Mammary microvascular endothelial cell (primary cell): ENCODE results near the gene ZNF837. TPM values are rescaled to one million over a fixed set of nuclear protein-coding genes. Genes with fewer than 3 reads are reported as not detected.

Experiments
- total RNA-seq: library from RNA; depleted of rRNA; stranded (reverse); fragments of >200 nt; gene quantifications from 2 replicates; pipeline ENCODE4 v1.2.3, GENCODE V29; 2015

Gene ZNF837
- total RNA-seq = 1.5 and 2.1 TPM in 2 replicates

DNA sequence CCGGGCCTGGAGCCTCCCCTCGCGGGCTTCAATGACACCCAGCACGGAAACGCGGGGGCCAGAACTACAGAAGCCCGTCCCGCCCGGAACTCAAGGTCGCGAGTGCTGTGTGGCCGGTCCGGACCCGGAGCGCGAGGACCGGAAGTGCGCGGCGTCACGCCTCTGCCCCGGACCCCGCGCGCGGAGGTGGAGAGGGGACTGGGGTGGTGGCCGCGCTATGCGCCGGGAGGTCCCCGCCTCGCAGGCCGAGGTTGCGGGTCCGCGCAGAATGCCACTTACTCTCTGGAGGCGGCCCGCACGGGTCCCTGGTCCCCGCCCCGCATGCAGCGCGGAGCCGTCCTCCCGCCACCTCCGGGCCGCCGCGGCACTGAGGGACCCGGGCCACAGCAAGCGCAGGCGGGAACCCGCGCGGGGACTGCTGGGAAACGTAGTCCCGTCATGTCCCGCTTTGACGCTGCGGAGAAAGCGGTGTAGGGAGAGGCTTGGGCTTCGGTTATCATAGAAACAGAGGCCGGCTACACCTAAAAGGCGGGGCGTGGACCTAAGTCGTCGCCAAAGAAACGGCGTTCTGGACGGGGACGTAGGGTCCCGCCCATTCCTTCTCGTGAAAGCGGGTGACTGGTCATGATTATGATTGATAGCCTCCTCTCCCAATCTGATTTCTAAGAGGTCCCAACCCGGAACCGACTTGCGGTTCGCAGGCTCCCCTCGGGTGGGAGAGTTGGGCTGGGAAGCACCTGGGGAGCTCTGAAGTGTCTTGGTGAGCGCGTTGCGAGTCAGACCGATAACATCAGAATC is at the start of gene ZNF837:
ZNF837 (minus strand) TSS at position 369 of the 798 bp plus-strand sequence. CDS start 11,698 bp downstream, outside the sequence.

DNA sequence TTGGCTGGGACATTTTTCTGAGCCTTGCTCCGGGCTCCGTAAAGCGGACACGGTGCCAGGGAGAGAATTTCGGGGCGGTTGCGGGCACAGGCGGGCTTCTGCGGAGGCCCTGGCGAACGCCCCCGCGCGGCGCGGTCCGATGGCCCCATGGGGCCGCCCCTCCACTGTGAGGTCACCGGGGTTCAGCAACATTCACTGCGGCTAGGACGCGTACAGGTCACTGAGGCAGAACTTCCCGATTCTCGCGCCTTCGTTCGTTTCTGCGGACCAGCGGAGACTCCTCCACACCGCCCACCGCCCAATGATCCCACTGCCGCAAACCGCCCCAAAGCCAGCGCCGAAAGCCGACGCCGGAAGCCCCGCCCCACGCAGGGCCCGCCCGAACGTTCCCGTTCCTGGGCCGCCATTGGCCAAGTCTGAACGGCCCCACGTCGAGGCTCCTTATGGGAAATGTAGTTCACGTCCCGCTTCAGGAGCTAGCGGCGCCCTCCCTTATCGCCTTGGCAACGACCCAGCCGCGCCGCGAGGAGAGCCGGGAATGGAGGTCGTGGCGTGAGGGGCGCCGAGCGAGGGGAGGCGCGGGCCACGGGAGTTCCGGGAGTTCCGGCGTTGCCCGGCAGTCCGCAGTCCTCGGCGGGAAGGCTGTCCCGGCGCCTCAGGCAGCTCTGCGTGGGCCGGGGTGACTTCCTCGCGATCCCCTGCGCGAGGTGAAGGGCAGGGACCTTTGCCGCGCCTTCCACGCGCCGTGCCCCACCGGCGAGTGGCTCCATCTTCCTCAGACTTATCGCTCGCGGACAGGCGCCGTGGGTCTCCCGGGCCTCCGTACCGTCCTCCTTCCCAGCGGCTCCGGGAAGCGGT is 27.6 kb upstream of the ZNF837 start, which contains the start of gene ZNF584:
ZNF584 (plus strand) TSS at position 498 of the 858 bp plus-strand sequence. CDS start 499 bp downstream, outside the sequence.

DNA sequence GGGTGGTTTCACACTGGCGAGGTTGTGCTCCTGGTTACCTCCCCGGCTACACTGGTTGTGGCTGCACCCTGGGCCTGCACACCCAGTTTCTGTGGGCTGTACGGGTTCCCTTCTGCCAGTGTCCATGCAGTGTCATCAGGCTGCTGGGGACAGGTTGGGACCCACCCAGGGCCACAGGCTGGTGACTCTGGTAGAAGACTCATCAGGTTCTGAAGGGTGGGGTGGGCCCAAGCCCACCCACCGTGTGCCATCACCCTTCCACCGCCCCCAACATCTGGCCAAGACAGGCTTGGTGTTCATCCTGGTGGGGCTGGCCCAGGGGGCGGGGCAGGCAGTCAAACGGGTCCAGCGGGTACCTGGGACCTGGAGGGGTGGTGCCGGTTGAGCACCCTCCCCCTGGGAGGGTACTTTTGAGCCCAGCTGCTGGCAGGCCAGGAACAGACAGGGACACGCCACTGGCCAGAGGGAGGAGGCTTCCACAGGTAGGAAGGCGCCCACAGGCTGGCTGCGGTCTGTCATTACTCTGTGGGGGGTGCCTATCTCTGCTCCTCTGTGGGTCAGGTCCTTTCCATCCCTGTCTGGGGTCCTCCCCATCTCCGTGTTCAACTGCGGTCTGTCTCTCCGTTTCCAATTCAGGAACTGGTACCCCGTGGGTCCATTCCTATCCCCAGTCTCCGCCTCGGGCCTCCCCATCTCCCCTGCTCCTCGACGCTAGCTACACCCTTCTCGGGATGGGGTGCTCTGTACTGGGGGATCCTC is 14.6 kb upstream of the ZNF837 start, which contains the start of gene RNF225:
RNF225 (plus strand) TSS at position 437 of the 759 bp plus-strand sequence. CDS start 434 bp downstream, outside the sequence.

GRCh38 chr19:58386576-58387337 is 5.9 kb upstream of the ZNF837 start, which contains the start of gene RPS5:
TSS of gene RPS5 (plus strand) at chr19:58387269. CDS start at chr19:58388138, 869 bp downstream.

GRCh38 chr19:58362272-58362994 is 18.4 kb downstream of the ZNF837 start, which contains the start of gene ZNF497:
TSS of gene ZNF497 (minus strand) at chr19:58362751. CDS start at chr19:58357635, 5,116 bp downstream.

GRCh38 chr19:58352760-58353671 is 27.8 kb downstream of the ZNF837 start, which contains the start of gene A1BG:
TSS of gene A1BG (minus strand) at chr19:58353492. CDS start at chr19:58353437, 55 bp downstream.

DNA sequence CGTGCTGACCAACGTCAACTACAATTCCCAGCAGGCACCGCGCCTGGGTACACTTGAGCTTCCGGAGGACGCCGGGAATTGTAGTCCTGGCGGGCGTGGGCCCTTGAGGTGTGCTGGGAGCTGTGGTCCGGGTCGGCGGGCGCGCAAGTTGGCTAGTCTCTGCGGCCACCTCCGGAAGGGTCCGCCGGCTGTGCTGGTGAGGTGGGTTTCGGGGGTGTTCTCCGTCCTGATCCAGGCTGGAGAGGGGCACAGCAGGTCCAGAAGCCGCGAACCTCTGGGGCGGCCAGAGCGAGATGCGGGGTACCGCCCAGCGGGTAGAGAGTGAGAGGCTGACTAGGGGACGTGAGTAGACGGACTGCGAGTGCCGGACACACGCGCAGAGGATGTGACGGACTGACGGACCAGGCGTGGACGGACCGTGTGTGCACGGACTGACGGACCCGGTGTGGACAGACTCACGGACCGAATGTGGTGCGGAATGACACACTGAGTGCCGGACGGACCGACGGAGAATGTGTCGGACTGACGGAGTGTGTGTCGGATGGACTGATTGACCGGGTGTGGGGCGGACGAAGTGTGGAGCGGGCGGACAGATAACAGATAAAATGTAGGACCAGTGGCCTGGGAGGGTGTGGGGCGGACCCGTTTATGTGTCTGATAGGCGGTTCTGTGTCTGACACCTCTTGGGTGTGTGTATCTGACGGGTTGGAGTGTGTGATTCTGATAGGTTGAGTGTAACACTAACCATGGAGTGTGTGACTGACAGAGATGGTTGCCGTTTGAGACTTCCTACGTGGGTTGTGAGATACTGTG is 53.7 kb downstream of the ZNF837 start, which contains the start of gene ZSCAN22:
ZSCAN22 (plus strand) TSS at position 81 of the 813 bp plus-strand sequence. CDS start 7,809 bp downstream, outside the sequence.

Other genes with a start within 250 kb of the ZNF837 start
- gene ZNF329, start 230.2 kb downstream of the ZNF837 start, total RNA-seq = 5.6 and 5.7 TPM in 2 replicates
- 16.3 and 16.8 TPM in 2 replicates for gene ZNF274, start 198.0 kb downstream of the ZNF837 start, total RNA-seq
- gene ZNF544, start 152.1 kb downstream of the ZNF837 start, total RNA-seq = 36.4 and 53.5 TPM in 2 replicates
- gene ZNF8, start 102.1 kb downstream of the ZNF837 start, total RNA-seq = 3.1 and 3.5 TPM in 2 replicates
- 36.0 and 38.8 TPM in 2 replicates for gene ERVK3-1, start 75.7 kb downstream of the ZNF837 start, total RNA-seq
- gene ZSCAN22, start 54.0 kb downstream of the ZNF837 start, total RNA-seq = 1.6 and 1.9 TPM in 2 replicates
- gene A1BG, start 27.5 kb downstream of the ZNF837 start, total RNA-seq = 3.8 and 6.2 TPM in 2 replicates
- under 0.01 and 0.59 TPM in 2 replicates for gene ZNF497, start 18.3 kb downstream of the ZNF837 start, total RNA-seq
- 2,246 and 2,634 TPM in 2 replicates for gene RPS5, start 6.2 kb upstream of the ZNF837 start, total RNA-seq
- not detected in 2 replicates for gene RNF225, start 14.6 kb upstream of the ZNF837 start, total RNA-seq
- gene ZNF584, start 27.6 kb upstream of the ZNF837 start, total RNA-seq = 6.9 and 8.0 TPM in 2 replicates
- 2.5 and 3.2 TPM in 2 replicates for gene ZNF132, start 59.1 kb upstream of the ZNF837 start, total RNA-seq
- gene ZNF324B, start 70.6 kb upstream of the ZNF837 start, total RNA-seq = 5.0 and 5.3 TPM in 2 replicates
- gene ZNF324, start 86.0 kb upstream of the ZNF837 start, total RNA-seq = 7.2 and 7.5 TPM in 2 replicates
- 5.6 and 7.7 TPM in 2 replicates for gene ZNF446, start 95.3 kb upstream of the ZNF837 start, total RNA-seq
- gene SLC27A5, start 131.0 kb upstream of the ZNF837 start, total RNA-seq = 4.7 and 7.9 TPM in 2 replicates
- 7.8 and 12.6 TPM in 2 replicates for gene ZBTB45, start 138.8 kb upstream of the ZNF837 start, total RNA-seq
- gene TRIM28, start 163.0 kb upstream of the ZNF837 start, total RNA-seq = 333 and 348 TPM in 2 replicates
- gene CHMP2A, start 174.1 kb upstream of the ZNF837 start, total RNA-seq = 96.3 and 134 TPM in 2 replicates
- 37.2 and 43.6 TPM in 2 replicates for gene UBE2M, start 177.6 kb upstream of the ZNF837 start, total RNA-seq
- gene MZF1, start 192.3 kb upstream of the ZNF837 start, total RNA-seq = 4.1 and 4.4 TPM in 2 replicates